Renal cortical epithelial cell (primary cell): ENCODE data around the gene R3HCC1L. TPM values are rescaled to one million over a fixed set of nuclear protein-coding genes. Genes with fewer than 3 reads are reported as not detected.

Source experiments
- DNase-seq: peaks from one replicate; pipeline ENCODE4 v3.0.0-alpha.2; 2011; ENCODE audit warnings: low read depth
- total RNA-seq: library from RNA; depleted of rRNA; stranded (reverse); fragments of >200 nt; gene quantifications from 2 replicates; pipeline ENCODE4 v1.2.3, GENCODE V29; 2014

The R3HCC1L gene
- total RNA-seq, 1 donor from 2014 or later, result 24.3 TPM

DNA sequence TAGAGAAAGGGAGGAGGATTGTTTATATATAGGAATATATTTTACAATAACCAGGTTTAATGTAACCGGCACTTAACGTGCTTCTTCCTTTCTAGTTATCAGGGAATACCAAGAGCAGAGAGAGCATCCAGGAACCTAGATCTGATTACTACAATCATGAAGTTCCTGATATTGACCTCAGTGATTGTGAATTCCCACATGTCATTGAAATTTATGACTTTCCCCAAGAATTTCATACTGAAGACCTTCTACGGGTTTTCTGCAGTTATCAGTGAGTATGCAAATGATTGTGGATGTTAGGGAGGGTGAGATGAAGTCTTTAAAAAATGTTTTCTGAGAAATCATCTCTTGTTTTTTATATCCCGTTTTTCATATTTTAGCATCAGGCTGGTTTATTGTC lies 97.0 kb downstream of the R3HCC1L start:
- DNase-seq, result no peak

DNA sequence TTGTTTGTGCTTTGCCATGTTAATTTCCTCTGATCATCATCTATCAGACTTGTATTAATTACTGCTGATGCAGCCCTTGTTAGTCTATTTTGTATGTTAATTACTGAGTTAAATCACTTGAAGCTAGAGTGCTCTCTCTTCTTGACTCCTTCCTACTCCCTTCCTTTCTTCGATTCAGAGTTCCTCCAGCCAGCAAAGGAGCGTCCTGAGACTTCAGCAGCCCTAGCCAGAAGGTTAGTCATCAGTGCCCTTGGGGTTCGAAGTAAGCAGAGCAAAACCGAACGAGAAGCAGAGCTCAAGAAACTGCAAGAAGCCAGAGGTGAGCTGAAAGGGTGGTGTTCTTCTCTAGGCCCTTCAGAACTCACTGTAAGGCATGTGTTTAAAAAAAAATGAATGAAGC lies 101.4 kb downstream of the R3HCC1L start:
- DNase-seq, result peak; percentile 57

DNA sequence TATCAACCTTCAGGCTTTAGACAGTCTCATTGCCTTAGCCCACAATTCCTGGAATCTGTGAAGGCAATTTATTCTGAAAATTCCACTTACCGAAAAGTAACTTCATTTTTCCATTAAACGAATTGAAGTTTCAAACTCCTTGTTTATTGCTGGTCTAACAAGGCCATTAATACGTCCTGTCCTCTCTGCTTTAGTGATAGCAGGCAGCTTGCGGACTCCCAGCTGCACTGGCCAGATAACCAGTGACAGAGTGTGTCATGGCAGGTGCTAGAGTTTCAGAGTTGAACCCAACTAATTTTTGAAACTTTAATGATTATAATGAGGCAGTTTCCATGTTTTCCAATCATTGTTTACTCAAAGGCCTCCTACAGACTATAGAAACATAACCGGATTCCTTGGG lies 102.4 kb downstream of the R3HCC1L start:
- DNase-seq, result no peak

DNA sequence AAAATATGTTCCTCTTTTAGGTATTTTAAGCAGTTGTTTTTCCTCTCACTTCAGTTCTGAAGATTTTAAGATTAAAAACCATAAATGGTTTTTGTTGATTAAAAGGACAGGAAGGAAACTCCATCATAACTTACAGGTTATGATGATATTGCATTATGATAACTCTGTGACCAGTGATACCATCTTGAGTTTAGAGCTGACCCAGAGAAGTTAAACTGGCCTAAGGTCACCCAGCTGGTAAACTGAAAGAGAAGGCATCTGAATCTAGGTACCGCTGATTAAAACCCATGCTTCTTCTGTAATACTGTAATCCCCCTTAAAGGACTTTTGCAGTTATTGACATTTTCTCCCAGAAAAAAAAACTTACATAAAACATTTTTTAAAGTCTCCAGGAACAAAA lies 103.9 kb downstream of the R3HCC1L start:
- DNase-seq, result no peak

DNA sequence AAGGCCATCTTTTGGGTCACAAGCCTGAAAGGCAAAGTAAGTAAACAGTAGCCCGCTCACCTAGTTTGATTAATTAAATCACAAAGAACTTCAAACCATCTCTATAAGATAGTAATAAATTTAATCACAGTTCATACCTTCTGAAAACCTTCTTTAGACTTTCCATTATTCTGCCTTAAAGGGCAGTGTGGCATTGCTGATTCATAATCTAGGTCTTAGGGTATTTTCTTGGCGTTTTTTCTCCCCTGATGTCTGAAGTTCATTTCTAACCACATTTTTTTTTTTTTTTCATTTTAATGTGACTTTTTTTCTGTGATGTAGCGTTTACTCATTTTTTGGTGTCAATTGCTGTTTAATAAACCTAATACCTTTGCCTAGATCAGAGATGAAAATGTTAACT lies 106.1 kb downstream of the R3HCC1L start:
- no peak for DNase-seq

DNA sequence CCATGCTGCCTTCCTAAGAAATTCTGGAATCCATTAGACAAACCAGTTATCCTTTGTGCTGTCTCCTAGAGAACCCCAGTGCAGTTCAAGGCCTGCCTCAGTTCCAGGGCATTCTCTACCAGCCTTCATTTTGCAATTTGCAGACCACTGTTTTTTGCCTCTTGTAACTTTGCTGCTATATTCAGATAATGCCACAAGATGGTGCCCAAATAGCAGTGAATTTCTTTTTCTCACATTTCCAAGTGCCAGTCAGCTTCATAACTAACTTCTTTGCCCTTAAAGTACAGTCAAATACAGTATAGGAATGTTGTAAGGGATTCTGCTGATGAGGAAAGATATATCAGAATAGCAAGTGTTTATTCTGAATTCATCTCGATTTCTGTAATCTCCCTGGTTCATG lies 108.4 kb downstream of the R3HCC1L start:
- DNase-seq, result peak; percentile 49

DNA sequence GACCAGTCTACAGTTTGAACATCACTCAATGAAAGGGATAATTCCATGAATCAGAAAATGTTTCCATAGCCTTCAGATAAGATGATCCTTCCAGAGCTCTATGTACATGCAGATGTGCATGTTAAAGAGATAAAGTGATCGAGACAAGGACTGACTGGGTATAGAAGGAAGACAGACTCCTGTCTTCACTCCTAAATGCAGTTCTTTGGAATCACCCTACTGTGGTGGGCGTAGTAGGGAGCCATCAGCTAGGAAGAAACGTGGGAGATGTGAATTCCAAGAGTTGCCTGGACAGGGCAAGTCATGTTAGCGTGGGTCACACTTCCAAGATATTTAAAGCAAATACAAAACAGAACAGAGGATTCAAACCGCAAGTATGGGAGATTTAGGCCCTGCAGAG lies 109.7 kb downstream of the R3HCC1L start:
- no peak for DNase-seq

DNA sequence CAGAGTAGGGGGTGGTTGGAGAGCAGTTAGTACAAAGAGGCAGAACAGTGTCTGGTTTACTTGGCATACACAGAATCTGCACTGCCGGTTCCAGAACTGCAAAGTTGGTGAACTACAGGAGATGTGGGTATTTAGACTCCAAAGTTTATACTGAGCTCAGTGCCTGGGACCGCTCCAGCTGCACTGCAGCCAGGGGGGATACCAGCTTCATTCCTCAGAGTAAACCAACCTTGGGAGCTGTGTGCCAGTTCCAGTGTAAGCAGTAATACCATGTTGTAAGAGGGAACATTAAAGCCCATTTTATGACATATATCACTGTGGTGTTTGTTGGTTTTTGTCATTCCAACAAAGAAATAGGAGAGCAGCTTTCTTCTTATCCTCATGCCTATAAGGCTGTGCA lies 110.1 kb downstream of the R3HCC1L start:
- no peak for DNase-seq

DNA sequence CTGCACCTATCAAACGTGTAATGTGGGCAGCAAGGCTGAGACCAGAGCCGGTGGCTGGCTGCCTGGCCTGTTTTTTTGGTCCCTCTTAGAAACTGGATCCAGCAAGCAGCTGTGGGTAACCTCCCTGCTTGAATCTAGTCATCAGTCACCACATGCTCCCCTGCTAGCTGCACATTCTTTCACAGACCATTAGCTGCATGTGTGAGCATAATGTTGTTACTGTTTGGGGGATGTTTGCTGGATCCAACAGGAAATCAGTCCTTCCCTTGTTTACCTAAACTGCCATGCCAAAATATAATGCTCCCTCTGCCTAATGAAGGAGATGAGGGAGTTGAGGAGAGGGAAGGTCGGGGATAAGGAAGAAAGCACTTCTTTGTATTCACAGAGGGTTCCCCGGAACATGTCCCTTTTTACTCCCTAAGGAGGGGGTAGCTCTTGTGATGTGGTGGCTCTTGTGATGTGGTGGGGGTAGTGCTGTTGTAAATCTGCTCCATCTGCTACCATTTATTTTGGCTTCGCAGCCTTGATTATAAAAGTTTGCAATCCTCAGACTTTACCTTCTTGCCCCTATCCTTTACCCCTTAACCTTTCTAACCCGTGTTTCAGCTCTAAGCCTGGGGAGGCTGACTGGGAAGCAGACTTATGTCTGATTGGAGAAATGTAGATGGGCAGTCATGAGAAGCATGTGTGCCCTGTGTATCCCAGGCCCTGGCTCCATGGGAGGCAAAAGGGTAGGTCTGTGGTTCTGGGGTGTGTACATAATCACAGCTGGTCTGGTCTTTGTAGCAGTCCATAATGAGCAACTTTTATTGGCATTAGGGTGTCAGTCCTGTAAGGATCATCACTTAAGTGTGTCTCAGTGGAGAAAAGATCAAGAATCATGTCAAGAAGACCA lies 112.7 kb downstream of the R3HCC1L start:
- DNase-seq, result peak; percentile 97

DNA sequence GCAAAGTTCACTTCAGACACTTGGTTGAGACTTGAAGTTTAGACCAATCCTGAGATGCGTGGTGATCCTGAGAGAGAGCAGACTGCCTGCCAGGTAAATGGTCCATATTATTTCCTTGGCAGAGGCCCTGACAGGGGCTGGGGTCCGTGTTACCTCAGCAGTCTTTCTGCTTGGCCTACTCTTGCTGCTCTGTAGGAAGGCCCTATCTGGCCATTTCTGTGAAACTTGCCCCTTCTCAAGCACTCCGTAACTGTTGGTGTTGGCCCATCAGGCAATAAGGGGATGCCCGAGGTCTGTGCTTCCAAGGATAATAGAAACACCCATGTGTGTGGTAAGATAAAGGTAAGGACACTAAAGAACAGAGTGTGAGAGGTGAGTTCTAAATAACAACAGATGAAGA lies 113.6 kb downstream of the R3HCC1L start:
- no peak for DNase-seq

DNA sequence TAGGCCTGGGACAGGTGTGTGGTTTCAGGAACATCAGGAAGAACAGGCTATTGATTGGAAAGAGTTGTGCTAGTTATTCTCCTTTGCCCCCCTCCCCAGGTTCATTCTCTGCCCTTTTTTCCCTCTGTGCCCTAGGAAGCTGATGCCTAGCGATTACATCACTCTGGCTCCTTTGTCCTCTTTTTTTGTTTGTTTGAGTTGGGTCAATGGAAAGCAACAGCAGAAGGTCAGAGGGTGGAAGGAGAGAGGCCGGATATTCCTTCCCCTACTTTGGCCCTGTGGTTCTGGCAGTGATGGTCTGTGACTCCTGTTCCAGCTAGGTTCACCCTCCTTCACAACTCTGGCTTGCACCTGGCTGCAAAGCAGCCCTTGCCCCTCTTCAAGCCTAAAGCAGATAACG lies 114.7 kb downstream of the R3HCC1L start:
- DNase-seq, result no peak

DNA sequence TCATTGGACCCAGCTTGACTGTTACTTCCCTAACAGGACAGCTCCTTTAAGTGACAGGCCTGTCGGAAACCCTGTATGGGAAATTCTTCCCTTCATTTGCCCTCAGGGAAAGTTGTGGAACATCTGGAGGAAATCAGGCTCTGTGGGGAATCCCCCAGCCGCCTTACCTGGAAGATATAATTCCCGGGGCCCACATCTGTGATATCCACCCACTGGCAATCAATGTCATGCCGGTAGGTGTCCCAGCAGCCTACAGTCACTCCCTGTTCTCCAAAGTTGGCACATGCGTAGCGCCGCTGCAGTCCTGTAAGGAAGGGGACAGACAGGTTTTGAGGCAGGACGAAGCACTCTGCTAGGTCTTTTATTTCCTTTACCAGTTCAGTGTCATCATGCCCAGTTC lies 116.9 kb downstream of the R3HCC1L start:
- no peak for DNase-seq

DNA sequence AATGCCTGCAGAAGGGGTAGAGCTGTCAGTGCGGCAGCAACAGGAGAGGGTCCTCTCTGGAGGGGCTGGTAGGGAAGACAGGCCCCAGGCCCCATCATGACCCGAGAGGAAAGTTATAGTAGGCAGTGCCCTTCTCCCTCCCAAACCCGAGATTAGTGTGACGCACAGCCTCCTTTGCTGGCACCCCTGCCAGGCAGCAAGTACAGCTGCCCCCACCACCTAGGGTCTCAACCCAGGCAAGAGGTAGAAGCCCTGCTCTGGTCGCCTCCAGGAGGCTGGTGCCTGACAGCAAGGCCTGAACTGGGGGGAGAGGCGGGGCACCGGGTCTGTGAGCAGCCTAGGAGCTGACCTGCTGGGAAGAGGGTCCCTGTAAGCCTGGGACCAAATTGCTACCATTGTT lies 118.0 kb downstream of the R3HCC1L start:
- DNase-seq, result no peak

DNA sequence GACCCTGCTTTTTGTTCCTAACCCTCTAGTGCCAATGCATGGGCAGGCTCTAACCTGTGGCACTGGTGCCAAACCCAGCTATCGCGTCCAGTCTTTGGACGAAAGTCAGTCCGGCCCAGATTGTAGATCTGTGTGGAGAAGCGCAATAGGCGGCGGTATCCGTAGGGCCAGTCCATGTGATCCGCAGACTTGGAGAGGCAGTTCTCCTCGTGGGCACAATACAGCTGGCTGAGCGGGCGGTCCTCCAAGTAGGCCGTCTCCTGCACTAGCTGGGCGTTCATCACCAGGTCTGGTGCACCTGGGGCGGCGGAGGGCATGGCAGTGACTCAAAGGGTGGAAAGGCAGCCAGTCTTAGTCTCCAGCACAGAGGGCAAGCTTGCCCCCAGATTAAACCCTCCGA lies 119.0 kb downstream of the R3HCC1L start:
- no peak for DNase-seq

DNA sequence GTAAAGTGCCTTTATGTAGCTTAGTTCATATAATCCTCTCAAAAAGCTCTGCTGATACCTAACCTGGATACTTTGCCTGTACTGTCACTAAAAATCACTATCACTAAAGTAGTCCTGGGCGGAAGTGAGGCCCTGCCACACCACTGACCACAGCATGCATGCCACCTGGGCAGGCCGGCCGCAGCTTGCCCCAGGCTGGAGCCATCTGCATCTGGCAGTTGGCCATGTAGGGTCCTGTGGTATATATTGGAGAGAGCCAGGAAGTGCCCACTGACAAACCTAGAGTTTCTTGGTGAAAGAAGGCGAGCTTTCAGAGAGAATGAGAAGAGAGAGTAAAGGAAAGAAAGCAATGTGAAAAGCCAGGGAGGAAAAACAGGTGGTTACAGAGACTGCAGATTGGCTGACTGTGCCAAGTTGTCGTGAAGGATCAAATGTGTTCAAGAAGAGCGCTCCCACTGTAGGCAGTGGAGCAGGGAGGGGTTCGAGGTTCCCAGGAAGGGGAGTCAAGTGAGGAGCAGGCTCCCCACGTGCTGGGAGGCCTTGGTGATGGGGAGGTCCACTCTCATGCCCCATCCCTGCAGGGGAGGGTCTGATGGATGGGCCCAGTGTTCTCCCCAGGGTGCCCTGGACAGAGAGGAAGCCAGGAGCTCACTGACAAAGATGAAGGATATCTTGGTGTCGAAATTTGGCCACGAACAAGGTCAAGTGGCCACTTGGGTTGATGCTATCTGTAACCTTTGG lies 119.9 kb downstream of the R3HCC1L start:
- no peak for DNase-seq

DNA sequence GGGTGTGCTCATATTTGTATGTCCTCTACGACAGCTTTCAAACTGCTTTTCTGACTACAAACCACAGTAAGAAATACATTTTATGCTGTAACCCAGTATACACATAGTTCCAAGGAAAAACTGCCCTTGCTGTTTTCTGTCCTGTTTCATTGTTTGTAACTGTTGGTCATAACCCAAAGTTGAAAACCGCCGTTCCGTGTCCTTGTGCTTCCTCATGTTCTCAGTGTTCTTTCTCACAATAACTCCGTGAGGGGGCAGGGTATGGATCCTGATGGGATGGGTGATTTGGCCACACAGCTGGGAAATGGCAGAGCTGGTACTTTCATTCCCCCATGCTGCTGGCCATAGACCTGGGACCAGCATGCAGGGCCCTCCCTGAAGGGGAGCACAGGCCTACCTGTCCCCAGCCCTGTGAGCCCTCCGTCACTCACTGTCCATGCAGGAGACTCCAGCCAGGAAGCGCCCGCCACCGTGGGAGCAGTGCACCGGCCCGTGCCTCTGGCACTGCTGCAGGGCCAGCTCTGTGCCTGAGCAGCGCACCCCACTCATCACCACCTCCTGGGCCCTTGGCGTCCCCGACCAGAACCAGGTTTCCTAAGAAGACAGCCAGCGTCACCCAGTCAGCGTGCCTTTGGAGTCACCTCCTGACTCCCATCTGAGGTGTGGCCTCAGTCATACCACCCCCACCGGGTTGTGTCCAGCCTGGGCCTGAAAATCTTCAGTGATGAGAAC lies 120.9 kb downstream of the R3HCC1L start:
- peak; percentile 51 for DNase-seq

DNA sequence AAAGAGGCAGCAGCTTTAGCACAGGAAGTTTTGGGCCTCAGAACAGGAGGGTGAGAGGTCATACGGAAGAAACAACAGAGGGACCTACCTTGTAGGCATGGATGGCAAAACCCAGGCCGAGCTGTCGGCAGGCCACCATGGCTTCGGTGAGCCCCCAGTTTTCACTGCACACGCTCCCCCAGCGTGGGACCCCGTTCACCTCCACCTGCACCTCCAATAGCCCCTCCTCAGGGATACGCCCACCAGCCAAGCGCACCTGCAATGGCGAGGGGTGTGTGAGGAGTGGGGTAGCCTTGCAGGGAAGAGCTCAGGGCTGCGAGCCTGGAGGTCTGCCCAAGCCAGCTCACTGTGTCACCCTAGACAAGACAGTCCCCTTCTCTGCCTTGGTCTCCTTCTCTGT lies 122.2 kb downstream of the R3HCC1L start:
- DNase-seq, result no peak

DNA sequence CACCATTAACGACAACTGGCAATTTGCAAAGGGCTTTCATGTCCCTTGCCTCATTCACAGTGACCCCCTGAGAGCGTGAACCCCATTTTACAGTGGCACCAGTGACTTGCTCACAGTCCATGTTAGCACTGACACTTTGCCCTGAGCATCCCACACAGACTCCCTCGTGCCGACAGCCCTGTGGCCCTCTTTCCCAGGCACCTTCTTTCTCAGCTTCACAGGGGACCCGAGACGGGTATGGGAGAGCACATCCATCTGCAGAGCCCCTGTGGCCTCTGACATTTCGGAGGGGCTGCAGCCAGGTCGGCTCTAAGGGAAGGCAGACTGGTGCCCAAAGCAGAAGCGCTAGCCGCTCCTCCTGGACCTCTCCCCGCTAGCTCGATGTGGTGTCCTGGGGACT lies 122.7 kb downstream of the R3HCC1L start:
- DNase-seq, result no peak

DNA sequence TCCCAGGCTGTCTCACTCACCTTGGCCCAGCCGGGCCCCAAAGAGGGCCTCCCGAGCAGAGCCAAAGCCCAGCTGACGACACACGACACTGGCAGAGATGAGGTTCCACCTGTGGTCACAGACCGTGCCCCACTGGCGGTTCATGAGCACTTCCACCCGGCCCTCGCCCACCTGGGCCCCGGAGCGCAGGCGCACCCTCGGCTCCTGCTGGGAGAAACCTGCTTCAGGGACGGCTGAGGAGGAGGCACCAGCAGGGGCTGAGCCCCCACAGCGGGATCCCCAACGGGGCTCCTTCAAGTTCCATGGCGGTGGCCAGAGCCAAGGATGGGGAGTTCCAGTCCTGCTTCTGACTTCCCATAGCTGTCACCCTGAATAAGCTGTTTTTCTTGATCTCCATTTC lies 123.5 kb downstream of the R3HCC1L start:
- DNase-seq, result no peak

DNA sequence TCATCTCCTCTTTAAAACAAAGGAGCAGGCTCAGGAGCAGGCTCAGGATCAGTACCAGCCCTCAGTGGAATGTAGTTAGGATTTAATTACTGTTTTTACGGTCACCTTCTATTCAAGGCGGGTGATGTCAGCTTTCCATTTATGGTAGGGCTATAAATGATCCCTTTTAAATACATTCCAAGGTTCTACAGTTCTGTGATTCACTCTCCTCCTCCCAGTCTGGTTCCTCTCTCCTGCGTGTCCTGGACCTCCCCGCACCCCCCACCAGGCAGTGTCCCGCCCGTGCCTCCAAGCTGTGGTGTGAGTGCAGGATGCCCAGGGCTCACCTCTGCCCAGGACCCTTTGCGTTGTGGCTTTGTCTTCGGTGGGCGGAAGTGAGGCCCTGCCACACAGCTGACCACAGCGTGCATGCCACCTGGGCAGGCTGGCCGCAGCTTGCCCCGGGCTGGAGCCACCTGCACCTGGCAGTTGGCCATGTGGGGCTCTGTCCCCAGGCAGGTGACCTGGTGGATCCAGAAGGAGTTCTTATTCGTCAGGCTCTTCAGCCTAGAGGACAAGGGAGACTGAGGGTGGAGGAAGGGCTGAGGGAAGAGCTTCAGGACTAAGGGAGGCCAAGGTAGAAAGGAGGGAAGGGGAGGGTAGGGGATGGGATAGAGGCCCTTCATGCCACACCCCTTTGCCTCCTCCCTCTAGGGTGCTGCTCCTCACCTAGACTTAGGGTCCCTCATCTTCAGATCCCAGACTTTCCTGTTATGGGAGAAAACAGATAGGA lies 124.4 kb downstream of the R3HCC1L start:
- peak; percentile 69 for DNase-seq

DNA sequence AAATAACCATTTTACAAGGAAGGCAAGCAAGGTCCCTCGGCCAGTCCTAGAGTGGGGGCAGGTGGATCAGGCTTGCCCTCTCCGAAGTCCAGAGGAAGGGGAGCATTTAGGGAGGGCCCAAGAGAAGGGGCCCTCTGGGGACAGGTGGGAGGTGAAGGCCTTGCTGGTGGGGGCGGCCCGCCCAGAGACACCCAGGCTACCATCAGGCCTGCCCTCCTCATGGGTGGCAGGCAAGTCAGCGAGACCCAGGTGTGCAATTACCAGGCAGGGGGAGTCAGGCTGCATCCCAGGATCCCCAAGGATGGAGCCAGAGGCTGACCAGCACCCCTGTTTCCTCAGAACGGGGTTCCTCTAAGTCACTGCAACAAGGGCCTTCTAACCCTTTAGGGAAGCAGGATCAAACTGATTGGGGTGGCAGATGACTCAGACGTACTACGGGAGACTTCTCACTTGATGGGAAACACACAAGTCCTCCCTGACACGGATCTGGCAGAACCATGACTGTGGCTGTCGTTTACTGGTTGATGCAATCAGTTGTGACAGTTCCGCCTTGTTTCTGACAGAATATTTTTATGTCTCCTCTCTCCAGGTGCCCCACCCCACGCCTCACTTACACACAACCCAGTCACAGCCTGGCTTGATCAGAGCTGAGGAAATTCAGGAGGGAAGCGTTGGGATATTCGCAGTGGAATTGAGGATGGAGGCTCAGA lies 125.3 kb downstream of the R3HCC1L start:
- peak; percentile 50 for DNase-seq
